Prostate gland (tissue), 2 donors: ENCODE measurements around the gene IDH3B.

ENCODE experiments used
- POLR2A ChIP-seq: fragments of 450-650 bp; IDR thresholded peaks from one replicate; pipeline ENCODE4 v1.6.1; 2016; ENCODE audit warnings: antibody characterized with exemption, mild to moderate bottlenecking
- TF ChIP-seq, protein P1 (sequence below), 4 experiments: fragments of 200-600 bp in 2 of 4; fragments of 450-650 bp in 2 of 4; sonication (generic) in 2 of 4; IDR thresholded peaks; 1 replicate in 3 of 4; 2 replicates in 1 of 4; pipeline ENCODE4 v1.5.1; 2016 to 2019; ENCODE audit warnings: antibody characterized with exemption in 4 of 4, mild to moderate bottlenecking in 2 of 4, moderate library complexity in 2 of 4

DNA sequence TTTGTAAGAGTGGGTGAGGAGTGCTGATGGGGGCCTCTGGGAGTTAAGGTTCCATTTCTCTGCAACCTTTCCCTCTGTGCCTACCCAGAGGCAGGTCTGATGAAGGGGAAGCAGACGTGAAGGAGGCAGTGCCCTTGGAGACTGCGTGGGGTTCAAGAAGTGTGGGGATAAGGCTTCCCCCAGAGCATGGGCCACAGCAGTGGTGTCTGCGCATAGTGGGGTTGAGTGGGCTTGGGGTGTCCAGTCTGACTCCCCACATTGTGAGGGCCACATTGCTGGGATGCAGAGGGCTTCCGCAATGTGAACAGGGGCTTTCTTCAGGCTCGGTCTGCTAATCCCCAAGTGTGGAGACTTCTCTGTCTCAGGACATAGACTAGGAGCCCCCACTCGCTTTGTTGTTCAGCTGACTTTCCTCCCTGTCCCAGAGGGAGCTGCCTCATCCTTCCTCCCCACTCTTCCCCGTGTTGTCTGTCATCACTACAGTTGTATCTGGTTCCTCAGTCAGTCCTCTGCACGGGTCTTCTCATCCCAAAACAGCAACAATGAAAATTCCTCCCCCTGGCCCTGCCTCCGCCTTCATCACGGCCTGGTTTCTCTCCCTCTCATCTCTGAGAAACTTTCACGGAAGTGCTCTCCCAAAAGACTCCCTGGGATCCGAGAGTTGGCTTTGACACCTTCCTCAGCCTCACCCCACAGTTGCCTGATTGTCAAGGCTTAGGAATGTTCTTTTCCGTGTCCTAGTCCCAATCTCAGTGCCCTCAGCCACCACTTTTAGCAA lies 31.4 kb upstream of the IDH3B start:
- TF ChIP-seq, protein P1, sequence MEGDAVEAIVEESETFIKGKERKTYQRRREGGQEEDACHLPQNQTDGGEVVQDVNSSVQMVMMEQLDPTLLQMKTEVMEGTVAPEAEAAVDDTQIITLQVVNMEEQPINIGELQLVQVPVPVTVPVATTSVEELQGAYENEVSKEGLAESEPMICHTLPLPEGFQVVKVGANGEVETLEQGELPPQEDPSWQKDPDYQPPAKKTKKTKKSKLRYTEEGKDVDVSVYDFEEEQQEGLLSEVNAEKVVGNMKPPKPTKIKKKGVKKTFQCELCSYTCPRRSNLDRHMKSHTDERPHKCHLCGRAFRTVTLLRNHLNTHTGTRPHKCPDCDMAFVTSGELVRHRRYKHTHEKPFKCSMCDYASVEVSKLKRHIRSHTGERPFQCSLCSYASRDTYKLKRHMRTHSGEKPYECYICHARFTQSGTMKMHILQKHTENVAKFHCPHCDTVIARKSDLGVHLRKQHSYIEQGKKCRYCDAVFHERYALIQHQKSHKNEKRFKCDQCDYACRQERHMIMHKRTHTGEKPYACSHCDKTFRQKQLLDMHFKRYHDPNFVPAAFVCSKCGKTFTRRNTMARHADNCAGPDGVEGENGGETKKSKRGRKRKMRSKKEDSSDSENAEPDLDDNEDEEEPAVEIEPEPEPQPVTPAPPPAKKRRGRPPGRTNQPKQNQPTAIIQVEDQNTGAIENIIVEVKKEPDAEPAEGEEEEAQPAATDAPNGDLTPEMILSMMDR (IDR thresholded peaks at IDR 0.05) = no peak
- TF ChIP-seq POLR2A = no peak
